ENCODE results near the gene ALK.

ALK gene

DNA sequence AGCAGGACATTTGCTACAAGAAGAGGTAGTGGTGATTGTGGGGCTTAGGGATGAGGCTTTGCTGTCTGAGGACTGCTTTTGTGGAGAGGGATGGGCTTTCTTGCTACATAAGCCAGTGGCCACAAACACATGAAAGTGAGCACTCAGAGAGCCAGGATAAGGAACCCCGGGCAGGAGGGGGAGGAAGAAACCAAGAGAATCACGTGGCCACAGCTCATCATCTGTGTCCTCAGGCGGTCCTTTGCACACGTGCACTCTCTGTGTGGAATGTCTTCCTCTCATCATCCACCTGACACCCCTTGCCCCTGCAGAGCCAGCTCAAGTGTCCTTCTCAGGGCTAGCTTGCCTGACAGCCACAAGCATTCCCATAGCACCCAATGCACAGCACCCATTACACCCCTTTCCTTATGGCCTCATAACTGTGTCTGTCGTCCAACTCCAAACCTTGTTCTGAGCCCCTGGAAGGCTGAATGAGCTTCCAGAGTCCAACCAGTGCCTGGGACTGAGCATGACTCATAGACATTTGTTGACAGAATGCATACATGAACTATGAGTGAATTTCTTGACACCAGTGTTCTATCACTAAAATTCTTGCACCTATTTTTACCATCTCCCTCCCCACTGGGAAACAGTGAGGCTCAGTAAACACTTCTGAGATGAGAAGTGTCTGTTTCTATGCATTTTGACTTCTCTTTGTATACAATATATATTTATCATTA is 398.3 kb downstream of the ALK start:
- no peaks in the 10 kb centered on the region for H3K4me1 ChIP-seq (ENCODE audit: insufficient read depth, insufficient read length)
- TF ChIP-seq ZNF274 (IDR thresholded peaks at IDR 0.05; ENCODE audit: low read depth, low read length) (no peak), SUZ12 (IDR thresholded peaks at IDR 0.05; ENCODE audit: extremely low read depth, insufficient read depth, insufficient read length) (no peak), YY1 (IDR thresholded peaks at IDR 0.05; ENCODE audit: insufficient read depth, insufficient read length) (no peak)
- no peak for DNase-seq (ENCODE audit: low read depth, low spot score)
- no peaks in the 10 kb centered on the region for H3K36me3 ChIP-seq (ENCODE audit: insufficient read depth, insufficient read length, low read length)
- no peak overlapping the region for H3K4me3 ChIP-seq (ENCODE audit: insufficient read length, low read depth)
- H3K9me3 ChIP-seq (ENCODE audit: insufficient read depth, low read length), result no peaks in the 10 kb centered on the region
- H3K27me3 ChIP-seq (ENCODE audit: insufficient read depth, insufficient read length), result no peaks in the 10 kb centered on the region
- H3K9ac ChIP-seq (ENCODE audit: insufficient read length, low read depth), result no peak overlapping the region

DNA sequence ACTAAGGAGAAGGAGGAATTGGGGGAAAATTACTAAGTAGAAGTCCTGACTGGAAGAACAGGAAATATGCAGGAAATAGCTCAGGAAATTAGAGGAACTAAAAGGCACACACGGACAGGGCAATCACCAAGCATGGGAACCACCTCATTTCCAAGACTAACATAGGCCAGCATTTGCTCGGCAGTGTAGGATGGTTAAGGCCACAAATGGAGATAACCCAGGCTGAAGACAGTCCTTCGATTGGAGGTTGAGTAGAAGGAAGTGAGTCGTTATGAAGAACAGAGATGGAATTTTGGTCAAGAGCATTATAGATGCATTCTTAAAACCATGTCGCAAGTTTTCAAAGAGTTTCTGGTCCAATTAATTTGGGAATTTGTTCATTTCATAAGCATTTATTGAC is 401.4 kb downstream of the ALK start:
- DNase-seq (ENCODE audit: low read depth, low spot score), result no peak
- H3K27me3 ChIP-seq (ENCODE audit: insufficient read depth, insufficient read length), result no peaks in the 10 kb centered on the region

DNA sequence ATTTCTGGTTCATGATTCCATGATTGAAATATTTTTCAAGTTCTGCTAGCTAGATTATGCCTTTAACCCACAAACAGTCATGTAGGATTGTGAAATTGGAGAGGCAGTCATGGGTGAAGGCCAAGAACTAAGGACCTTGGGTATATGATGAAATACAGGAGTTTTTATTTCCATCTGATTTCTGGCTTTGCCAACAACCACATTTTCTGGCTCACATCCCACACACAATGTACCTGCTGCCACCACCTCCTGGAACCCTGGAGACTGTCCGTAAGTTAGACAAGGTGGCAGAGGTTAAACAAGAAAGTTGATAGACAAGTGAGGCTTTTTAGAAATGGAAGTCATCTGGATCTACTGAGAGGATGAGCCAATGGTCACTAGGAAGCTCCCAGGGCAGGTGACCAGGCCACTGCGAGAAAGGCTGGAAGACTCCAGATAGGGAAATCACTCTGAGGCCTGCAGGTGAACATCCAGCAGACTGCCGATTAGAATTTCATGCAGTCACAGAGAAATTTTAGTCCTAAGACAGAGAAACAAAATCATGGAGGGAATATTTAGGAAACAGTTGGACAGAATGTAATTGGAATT is 402.0 kb downstream of the ALK start:
- H3K36me3 ChIP-seq (ENCODE audit: insufficient read depth, insufficient read length, low read length), result no peaks in the 10 kb centered on the region
- no peak overlapping the region for H3K9ac ChIP-seq (ENCODE audit: insufficient read length, low read depth)
- DNase-seq (ENCODE audit: low read depth, low spot score), result no peak
- no peak overlapping the region for H3K4me3 ChIP-seq (ENCODE audit: insufficient read length, low read depth)
- TF ChIP-seq SUZ12 (IDR thresholded peaks at IDR 0.05; ENCODE audit: extremely low read depth, insufficient read depth, insufficient read length), result no peak
- no peak for TF ChIP-seq YY1 (IDR thresholded peaks at IDR 0.05; ENCODE audit: insufficient read depth, insufficient read length)
- no peak for TF ChIP-seq ZNF274 (IDR thresholded peaks at IDR 0.05; ENCODE audit: low read depth, low read length)
- H3K4me1 ChIP-seq (ENCODE audit: insufficient read depth, insufficient read length), result no peaks in the 10 kb centered on the region
- H3K27me3 ChIP-seq (ENCODE audit: insufficient read depth, insufficient read length), result no peaks in the 10 kb centered on the region
- H3K9me3 ChIP-seq (ENCODE audit: insufficient read depth, low read length), result no peaks in the 10 kb centered on the region

More for the DNA sequence above, 401.4 kb downstream of the ALK start:
- H3K9ac ChIP-seq (ENCODE audit: insufficient read length, low read depth), result no peak overlapping the region
- H3K4me1 ChIP-seq (ENCODE audit: insufficient read depth, insufficient read length), result no peaks in the 10 kb centered on the region
- H3K36me3 ChIP-seq (ENCODE audit: insufficient read depth, insufficient read length, low read length), result no peaks in the 10 kb centered on the region
- TF ChIP-seq YY1 (IDR thresholded peaks at IDR 0.05; ENCODE audit: insufficient read depth, insufficient read length) (no peak), SUZ12 (IDR thresholded peaks at IDR 0.05; ENCODE audit: extremely low read depth, insufficient read depth, insufficient read length) (no peak)
- no peaks in the 10 kb centered on the region for H3K9me3 ChIP-seq (ENCODE audit: insufficient read depth, low read length)
- H3K4me3 ChIP-seq (ENCODE audit: insufficient read length, low read depth), result no peak overlapping the region

DNA sequence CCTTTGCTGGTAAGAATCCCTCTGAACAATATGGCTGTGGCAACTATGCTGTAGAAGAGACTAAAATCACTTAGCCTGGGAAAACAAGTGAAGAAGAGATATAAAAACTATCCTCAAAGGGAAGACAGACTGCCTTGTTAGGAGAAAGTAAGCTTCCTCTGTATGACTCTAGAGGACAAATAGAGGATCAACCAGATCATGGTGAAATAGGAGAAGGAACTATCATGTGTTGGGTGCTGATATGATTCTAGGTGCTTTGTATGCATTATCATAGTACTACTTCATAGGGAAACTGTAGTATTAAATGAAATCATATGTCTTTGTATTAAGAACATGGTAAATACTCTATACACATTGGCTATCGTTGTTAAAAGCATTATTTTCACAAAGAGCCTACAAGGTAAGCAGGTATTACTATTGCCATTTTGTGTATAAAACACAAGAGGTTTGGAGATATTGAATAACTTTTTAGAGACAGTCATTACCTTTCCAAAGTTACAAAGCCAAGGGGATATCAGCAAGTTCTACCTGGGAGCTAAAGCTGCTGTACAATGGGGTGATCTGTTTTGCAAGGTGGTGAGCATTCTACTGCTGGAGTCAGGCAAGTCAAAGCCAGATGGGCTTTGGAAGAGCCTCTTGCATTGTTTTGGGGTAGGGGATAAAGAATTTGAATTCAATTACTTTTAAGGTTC is 402.6 kb downstream of the ALK start:
- TF ChIP-seq YY1 (IDR thresholded peaks at IDR 0.05; ENCODE audit: insufficient read depth, insufficient read length), result no peak
- TF ChIP-seq ZNF274 (IDR thresholded peaks at IDR 0.05; ENCODE audit: low read depth, low read length), result no peak
- no peak for TF ChIP-seq SUZ12 (IDR thresholded peaks at IDR 0.05; ENCODE audit: extremely low read depth, insufficient read depth, insufficient read length)
- Histone ChIP-seq H3K9me3 (ENCODE audit: insufficient read depth, low read length) (no peaks in the 10 kb centered on the region), H3K4me3 (ENCODE audit: insufficient read length, low read depth) (no peak overlapping the region), H3K9ac (ENCODE audit: insufficient read length, low read depth) (no peak overlapping the region), H3K36me3 (ENCODE audit: insufficient read depth, insufficient read length, low read length) (no peaks in the 10 kb centered on the region), H3K4me1 (ENCODE audit: insufficient read depth, insufficient read length) (no peaks in the 10 kb centered on the region), H3K27me3 (ENCODE audit: insufficient read depth, insufficient read length) (no peaks in the 10 kb centered on the region)
- no peak for DNase-seq (ENCODE audit: low read depth, low spot score)

DNA sequence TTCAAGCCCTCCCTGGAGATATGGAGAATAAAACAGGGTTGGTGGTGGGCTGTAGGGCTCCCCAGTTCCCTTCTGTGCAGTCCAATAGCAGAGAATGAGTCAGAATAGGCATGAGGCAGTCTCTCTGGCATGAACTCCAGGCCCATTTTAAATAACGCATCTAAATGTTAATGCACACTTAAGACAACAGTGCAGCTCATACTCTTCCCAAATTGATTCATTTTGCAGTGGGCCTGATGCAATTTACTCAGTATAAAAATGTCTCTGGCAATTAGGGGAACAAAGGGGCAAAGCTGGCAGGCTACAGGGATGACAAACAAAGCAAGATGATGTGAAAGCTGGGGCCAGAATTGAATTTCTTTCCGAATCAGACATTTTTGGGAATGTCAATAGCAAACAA is 403.4 kb downstream of the ALK start:
- Histone ChIP-seq H3K4me3 (ENCODE audit: insufficient read length, low read depth) (no peak overlapping the region), H3K4me1 (ENCODE audit: insufficient read depth, insufficient read length) (no peaks in the 10 kb centered on the region), H3K9me3 (ENCODE audit: insufficient read depth, low read length) (no peaks in the 10 kb centered on the region), H3K36me3 (ENCODE audit: insufficient read depth, insufficient read length, low read length) (no peaks in the 10 kb centered on the region), H3K9ac (ENCODE audit: insufficient read length, low read depth) (no peak overlapping the region), H3K27me3 (ENCODE audit: insufficient read depth, insufficient read length) (no peaks in the 10 kb centered on the region)
- no peak for TF ChIP-seq SUZ12 (IDR thresholded peaks at IDR 0.05; ENCODE audit: extremely low read depth, insufficient read depth, insufficient read length)
- no peak for TF ChIP-seq YY1 (IDR thresholded peaks at IDR 0.05; ENCODE audit: insufficient read depth, insufficient read length)
- no peak for TF ChIP-seq ZNF274 (IDR thresholded peaks at IDR 0.05; ENCODE audit: low read depth, low read length)
- no peak for DNase-seq (ENCODE audit: low read depth, low spot score)

DNA sequence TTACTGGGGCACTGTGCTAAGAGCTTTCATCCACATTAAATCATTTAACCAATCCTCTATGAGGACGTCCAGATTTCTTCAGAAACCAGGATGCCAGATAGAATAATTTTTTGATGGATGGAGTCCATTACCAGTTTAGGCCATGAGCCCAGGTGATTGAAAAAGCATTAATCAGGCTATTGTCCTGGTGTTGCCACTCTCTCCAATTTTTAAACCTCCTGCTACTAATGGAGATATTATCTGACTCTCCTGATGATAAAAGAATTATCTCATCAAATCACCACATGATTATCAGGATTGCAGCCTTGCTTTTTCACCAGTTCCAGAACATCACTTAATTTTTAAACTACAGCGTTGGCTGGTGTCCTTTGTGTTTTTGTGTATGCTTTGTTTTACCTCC is 404.0 kb downstream of the ALK start:
- no peak for TF ChIP-seq YY1 (IDR thresholded peaks at IDR 0.05; ENCODE audit: insufficient read depth, insufficient read length)
- TF ChIP-seq SUZ12 (IDR thresholded peaks at IDR 0.05; ENCODE audit: extremely low read depth, insufficient read depth, insufficient read length), result no peak
- TF ChIP-seq ZNF274 (IDR thresholded peaks at IDR 0.05; ENCODE audit: low read depth, low read length), result no peak
- H3K27me3 ChIP-seq (ENCODE audit: insufficient read depth, insufficient read length), result no peaks in the 10 kb centered on the region
- no peak for DNase-seq (ENCODE audit: low read depth, low spot score)
- no peaks in the 10 kb centered on the region for H3K36me3 ChIP-seq (ENCODE audit: insufficient read depth, insufficient read length, low read length)
- H3K9me3 ChIP-seq (ENCODE audit: insufficient read depth, low read length), result no peaks in the 10 kb centered on the region
- no peaks in the 10 kb centered on the region for H3K4me1 ChIP-seq (ENCODE audit: insufficient read depth, insufficient read length)
- no peak overlapping the region for H3K4me3 ChIP-seq (ENCODE audit: insufficient read length, low read depth)
- H3K9ac ChIP-seq (ENCODE audit: insufficient read length, low read depth), result no peak overlapping the region

DNA sequence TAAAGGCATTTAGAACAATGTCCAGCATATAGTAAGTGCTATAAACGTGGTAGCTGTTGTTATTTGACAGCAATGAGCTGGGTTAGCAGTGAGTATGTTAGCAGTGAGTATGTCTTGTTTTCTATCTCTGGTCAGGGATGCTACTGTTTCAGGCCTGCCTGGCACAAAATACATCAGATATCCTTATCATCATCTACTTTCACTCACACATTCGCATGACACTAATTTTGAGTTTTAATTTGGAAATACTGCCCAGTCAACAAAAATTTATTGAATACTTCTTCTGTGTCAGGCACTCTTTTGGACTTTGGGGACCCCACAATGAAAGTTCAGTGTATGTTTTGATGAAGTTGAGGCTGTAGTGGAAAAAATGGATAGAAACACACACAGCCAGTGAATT is 404.6 kb downstream of the ALK start:
- TF ChIP-seq YY1 (IDR thresholded peaks at IDR 0.05; ENCODE audit: insufficient read depth, insufficient read length), result no peak
- Histone ChIP-seq H3K27me3 (ENCODE audit: insufficient read depth, insufficient read length) (no peaks in the 10 kb centered on the region), H3K4me1 (ENCODE audit: insufficient read depth, insufficient read length) (no peaks in the 10 kb centered on the region), H3K9me3 (ENCODE audit: insufficient read depth, low read length) (no peaks in the 10 kb centered on the region), H3K36me3 (ENCODE audit: insufficient read depth, insufficient read length, low read length) (no peaks in the 10 kb centered on the region), H3K9ac (ENCODE audit: insufficient read length, low read depth) (no peak overlapping the region), H3K4me3 (ENCODE audit: insufficient read length, low read depth) (no peak overlapping the region)
- no peak for DNase-seq (ENCODE audit: low read depth, low spot score)

All from NT2/D1 (cell line).